HEK293 (cell line): ENCODE results near the gene OVOL1.

Experiments used
- CTCF ChIP-seq: fragments of 450-650 bp; formaldehyde crosslinking; IDR thresholded peaks from 2 replicates; pipeline ENCODE4 v1.5.1; 2016; ENCODE audit warnings: missing biosample characterization, missing genetic modification characterization
- MEIS1 ChIP-seq: sonication (generic); formaldehyde crosslinking; IDR thresholded peaks from 2 replicates; pipeline ENCODE4 v1.8.1; 2022; ENCODE audit warnings: missing genetic modification reagents, mild to moderate bottlenecking, borderline replicate concordance
- SETDB1 ChIP-seq: IDR thresholded peaks from one replicate; pipeline ENCODE4 v1.6.1; 2017; ENCODE audit warnings: mild to moderate bottlenecking, low read length, moderate library complexity, mixed read lengths; ENCODE audit not compliant: insufficient read length
- TCF7L2 ChIP-seq: IDR thresholded peaks from 2 replicates; pipeline ENCODE4 v1.6.1; 2011; ENCODE audit warnings: low read depth, mild to moderate bottlenecking, inconsistent platforms, low read length, moderate library complexity, borderline replicate concordance
- YY1 ChIP-seq: fragments of 450-650 bp; formaldehyde crosslinking; IDR thresholded peaks from 2 replicates; pipeline ENCODE4 v1.5.1; 2018; ENCODE audit warnings: missing biosample characterization, missing genetic modification characterization

GRCh38 chr11:65777821-65778361 lies 9.0 kb upstream of the OVOL1 start:
- TF ChIP-seq CTCF (tag by site-specific recombination) (no peak), SETDB1 (no peak), MEIS1 (CRISPR knock-in tag) (no peak), TCF7L2 (no peak), YY1 (tag by site-specific recombination) (no peak)
